Measurements from ENCODE around the gene MT2A. TPM values are rescaled to one million over a fixed set of nuclear protein-coding genes. Genes with fewer than 3 reads are reported as not detected.
"Not testable (repeated sequence)": the region's sequence is repeated elsewhere in the genome, so short reads cannot be mapped to it uniquely, and the experiment has no call there.

The MT2A gene
- total RNA-seq, 1 experiment from 2014 or later: 149 TPM

DNA sequence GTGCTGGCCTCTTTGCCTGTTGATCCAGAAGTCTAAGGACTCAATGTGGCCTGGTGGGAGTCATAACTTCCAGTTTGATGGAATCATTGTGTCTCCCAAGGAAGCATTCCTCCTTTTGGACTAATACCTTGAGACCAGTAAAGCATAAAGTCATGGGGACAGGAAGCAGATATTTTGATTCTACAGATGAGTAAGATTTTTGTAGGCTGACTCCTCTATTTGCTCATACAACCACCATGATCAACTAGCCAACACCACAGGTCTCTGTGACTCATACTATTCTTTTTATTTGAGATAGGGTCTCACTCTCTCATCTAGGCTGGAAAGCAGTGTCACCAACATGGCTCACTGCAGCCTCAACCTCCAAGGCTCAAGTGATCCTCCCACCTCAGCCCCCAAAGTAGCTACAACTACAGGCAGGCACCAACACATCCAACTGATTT lies 6.2 kb downstream of the MT2A start:
- in situ Hi-C loops (cut with HindIII; ENCODE audit: low pct_unique_long_range_greater_than_20kb, low sequenced_read_pairs): no loop called here
- DNase-seq (ENCODE audit: low read depth): peak; percentile 82

DNA sequence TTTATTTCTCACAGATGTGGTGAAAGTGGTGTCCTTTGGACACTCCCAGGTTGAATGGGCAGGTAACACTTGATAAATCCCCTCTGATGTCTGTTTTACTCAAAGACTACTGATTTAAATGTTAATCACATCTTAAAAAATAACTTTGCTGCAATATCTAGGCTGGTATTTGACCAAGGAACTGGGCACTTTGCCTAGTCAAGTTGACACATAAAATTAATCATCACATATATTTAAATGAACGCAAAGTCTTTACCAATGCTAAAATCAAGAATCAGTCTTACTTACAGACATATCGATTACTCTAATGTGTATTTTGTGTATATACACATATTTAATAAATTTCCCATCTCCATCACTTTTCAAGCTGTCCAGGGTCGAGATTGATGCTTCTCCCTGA lies 7.0 kb downstream of the MT2A start:
- DNase-seq (ENCODE audit: low read depth): no peak
- in situ Hi-C loops (cut with HindIII; ENCODE audit: low pct_unique_long_range_greater_than_20kb, low sequenced_read_pairs): no loop called here

DNA sequence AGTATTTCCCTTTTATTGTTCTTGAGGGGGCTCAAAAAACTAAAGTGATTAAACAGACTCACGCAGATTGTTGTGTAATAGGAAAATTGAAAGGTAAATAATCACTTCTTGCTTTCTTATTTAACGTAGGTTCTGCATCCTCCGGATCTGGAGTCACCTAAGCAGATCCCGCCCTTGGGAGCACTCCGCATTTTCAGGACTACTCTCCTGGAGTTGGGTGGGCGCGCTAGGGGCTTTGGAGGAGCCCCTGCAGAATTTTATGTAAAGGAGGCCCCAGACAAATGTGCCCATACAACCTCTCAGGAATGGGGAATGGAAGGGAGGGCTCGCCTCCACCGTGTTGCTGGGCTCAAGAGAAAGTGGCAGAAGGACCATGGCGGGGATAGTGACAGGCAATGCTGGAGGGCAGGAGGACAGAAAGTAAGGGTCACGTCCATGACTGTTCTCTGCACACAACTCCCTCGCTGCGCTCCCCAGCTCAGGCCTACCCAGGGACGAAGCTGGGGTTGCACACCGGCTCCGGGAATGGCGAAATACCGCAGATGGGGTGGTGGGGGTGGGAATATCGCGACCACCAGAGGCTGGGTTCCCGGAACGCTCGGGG lies 8.3 kb downstream of the MT2A start:
- DNase-seq (ENCODE audit: low read depth): no peak
- in situ Hi-C loops (cut with HindIII; ENCODE audit: low pct_unique_long_range_greater_than_20kb, low sequenced_read_pairs): no loop called here

DNA sequence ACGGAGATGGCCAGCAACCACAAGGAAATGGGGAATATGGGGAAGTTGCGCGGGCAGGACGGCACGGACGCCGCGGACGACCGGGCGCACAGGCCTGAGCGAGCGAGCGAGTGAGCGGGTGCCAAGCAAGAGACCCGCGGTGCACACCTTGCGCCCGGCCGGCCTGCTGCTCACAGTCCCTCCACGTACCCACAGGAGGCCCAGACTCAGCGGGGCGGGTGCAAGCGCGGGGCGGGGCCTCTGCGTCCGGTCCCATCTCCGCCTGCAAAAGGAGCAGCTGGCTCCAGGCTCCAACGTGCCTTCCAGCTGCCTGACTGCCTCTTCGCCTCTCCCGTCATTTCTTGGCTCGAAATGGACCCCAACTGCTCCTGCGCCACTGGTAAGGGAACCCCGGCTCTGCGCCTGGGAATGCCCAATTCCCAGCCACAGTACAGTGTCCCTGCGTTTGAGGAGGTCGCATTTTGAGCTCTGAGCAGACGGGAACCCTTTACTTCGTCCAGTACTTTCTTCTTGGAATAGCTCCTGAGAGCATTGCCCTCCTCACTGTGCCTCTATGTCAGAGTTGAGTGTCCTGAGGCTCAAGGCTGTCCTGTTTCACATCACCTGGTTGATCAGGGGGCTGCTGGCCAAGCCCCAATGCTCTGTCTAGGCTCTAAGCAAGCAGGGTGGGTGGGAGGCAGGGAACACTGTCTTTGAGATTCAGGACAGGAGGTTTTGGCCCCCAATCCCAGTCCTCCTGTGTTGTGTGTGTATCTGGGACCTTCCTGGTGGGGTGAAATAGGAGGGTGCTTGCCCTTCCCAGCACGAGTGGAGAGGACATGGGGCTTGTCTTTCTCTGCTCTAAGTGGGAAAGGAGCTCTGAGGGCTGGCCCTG lies 9.1 kb downstream of the MT2A start:
- in situ Hi-C loops (cut with HindIII; ENCODE audit: low pct_unique_long_range_greater_than_20kb, low sequenced_read_pairs): no loop called here
- peak; percentile 60 for DNase-seq (ENCODE audit: low read depth)

DNA sequence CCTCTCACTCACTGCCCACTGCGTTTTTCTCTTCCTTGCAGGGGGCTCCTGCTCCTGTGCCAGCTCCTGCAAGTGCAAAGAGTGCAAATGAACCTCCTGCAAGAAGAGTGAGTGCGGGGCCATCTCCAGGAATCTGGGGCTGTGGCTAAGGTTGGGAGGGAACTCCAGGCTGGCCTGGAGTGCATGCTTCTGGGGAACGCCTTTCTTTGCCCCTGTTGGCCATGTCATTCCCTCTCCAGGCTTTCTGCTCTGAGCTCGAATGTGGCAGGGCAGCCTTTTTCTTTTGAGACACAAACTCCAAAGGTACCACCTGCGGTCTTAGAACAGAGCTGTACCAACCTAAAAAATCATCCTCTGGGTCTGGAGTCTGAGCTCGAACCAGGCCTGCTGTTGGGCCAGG lies 9.8 kb downstream of the MT2A start:
- in situ Hi-C loops (cut with HindIII; ENCODE audit: low pct_unique_long_range_greater_than_20kb, low sequenced_read_pairs): no loop called here
- no peak for DNase-seq (ENCODE audit: low read depth)

DNA sequence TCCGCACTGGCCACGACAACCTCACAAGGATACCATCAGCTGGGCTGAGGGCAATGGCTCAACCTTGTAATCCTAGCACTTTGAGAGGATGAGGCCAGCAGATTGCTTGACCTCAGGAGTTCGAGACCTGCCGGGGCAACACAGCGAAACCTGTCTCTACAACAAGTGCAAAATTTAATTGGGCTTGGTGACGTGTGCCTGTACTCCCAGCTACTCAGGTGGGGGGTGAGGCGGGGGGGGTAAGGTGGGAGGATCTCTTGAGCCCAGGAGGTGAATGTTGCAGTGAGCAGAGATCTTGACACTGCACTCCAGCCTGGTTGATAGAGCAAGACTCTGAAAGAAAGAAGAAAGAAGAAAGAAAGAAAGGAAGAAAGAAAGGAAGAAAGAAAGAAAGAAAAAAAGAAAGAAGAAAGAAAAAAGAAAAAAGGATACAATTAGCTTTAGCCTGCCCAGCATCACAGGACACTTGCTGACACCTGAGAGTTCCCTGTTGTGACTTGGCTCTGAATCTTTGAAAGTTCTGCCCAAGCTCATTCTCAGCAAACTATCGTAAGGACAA lies 12.0 kb downstream of the MT2A start:
- in situ Hi-C loops (cut with HindIII; ENCODE audit: low pct_unique_long_range_greater_than_20kb, low sequenced_read_pairs): no loop called here
- DNase-seq (ENCODE audit: low read depth): no peak

DNA sequence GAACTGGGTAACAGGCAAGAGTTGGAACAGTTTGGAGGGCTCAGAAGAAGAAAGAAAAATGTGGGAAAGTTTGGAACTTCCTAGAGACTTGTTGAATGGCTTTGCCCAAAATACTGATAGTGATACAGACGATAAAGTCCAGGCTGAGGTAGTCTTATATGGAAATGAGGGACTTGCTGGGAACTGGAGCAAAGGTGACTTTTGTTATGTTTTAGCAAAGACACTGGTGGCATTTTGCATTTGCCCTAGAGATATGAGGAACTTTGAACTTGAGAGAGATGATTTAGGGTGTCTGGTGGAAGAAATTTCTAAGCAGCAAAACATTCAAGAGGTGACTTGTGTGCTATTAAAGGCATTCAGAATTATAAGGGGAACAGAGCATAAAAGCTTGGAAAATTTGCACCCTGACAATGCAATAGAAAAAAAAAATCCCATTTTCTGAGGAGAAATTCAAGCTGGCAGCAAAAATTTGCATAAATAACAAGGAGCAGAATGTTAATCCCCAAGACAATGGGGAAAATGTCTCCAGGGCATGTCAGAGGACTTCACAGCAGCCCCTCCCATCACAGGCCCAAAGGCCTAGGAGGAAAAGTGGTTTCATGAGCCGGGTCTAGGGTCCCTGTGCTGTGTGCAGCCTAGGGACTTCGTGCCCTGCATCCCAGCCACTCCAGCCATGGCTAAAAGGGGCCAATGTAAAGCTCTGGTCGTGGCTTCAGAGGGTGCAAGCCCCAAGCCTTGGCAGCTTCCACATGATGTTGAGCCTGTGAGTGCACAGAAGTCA lies 13.5 kb downstream of the MT2A start:
- DNase-seq (ENCODE audit: low read depth); in situ Hi-C loops (cut with HindIII; ENCODE audit: low pct_unique_long_range_greater_than_20kb, low sequenced_read_pairs): not testable (repeated sequence)

DNA sequence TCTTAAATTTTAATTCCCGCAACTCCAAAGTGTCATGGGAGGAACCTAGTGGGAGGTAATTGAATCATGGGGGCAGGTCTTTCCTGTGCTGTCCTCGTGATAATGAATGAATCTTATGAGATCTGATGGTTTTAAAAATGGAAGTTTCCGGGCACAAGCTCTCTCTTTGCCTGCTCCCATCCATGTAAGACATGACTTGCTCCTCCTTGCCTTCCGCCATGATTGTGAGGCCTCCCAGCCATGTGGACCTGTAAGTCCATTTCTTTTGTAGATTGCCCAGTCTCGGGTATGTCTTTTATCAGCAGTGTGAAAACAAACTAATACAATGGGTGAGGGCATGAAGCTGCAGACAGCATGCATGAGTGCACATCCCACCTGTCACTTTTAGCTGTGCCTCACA lies 14.8 kb downstream of the MT2A start:
- DNase-seq (ENCODE audit: low read depth); in situ Hi-C loops (cut with HindIII; ENCODE audit: low pct_unique_long_range_greater_than_20kb, low sequenced_read_pairs): not testable (repeated sequence)

DNA sequence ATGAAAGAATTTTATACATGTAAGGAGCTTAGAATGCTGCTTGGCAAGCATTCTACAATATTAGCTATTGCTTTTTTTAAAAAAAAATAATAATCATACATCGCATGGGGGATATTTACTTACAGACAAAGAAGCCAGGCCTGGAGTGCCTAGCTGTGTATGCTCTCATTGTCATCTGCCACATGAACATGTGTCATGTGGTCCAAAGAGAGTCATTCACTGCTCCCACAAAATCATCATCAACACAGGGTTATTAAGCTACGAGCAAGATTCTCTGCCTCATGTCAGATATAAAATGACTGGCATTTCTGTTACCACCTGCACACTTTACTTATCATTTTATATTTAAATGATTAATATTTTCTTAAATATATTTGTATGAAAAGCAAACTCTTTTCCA lies 15.3 kb downstream of the MT2A start:
- DNase-seq (ENCODE audit: low read depth): no peak
- in situ Hi-C loops (cut with HindIII; ENCODE audit: low pct_unique_long_range_greater_than_20kb, low sequenced_read_pairs): no loop called here

DNA sequence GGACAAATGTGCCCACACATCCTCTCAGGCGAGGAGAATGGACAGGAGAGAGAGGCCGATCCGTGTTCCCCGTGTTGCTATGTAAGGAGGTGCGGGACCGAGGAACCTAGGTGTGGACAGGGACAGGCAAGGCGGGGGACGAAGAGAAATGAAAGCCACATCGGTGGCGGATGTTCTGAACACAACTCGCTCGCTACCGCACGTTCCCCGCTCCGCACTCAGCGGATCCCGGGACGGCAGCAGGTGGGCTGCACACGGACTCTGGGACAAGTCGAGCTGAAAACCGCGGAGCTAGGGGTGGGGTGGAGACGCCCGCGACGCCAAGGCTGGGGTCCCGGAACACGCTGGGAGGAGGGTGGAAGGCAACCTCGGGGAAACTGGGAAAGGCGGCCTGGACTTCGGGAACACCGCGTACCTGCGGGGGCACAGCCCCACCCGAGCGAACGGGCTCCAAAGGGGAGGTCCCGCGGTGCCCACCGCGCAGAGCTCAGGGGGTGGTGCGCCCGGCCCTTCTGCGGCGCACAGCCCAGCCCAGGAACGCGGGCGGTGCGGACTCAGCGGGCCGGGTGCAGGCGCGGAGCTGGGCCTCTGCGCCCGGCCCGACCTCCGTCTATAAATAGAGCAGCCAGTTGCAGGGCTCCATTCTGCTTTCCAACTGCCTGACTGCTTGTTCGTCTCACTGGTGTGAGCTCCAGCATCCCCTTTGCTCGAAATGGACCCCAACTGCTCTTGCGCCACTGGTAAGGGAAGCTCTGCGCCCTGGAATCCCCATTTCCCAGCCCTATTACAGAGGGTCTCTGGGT lies 17.0 kb downstream of the MT2A start, which contains the start of gene MT1E:
Gene MT1E, plus strand, starts transcription at position 642 of the 803 bp plus-strand sequence. Its CDS starts 71 bp downstream, at position 713.
- in situ Hi-C loops (cut with HindIII; ENCODE audit: low pct_unique_long_range_greater_than_20kb, low sequenced_read_pairs): no loop called here
- no peak for DNase-seq (ENCODE audit: low read depth)

DNA sequence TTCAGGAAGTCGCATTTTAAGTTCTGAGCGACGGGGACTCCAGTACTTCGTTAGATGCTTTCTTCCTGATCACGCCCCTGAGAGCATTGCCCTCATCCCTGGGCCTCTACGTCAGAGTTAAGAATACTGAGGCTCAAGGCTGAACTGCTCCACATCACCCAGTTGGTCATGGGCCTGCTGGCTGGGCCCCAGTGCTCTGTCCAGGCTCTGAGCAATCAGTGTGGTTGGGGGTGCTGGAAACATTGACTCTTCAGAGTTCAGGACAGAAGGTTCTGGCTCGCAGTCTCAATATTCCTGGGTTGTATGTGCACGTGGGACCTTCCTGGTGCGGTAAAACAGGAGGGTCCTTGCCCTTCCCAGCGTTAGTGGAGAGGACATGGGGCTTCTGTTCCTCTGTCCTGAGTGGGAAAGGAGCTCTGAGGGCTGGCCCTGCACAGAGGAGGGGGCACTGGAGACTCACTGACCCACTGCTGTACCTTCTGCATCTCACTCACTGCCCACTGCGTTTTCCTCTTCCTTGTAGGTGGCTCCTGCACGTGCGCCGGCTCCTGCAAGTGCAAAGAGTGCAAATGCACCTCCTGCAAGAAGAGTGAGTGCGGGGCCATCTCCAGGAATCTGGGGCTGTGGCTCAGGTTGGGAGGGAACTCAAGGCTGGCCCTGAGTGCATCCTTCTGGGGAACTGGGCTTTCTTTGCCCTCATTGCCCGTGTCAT lies 17.7 kb downstream of the MT2A start:
- in situ Hi-C loops (cut with HindIII; ENCODE audit: low pct_unique_long_range_greater_than_20kb, low sequenced_read_pairs): no loop called here
- DNase-seq (ENCODE audit: low read depth): no peak

DNA sequence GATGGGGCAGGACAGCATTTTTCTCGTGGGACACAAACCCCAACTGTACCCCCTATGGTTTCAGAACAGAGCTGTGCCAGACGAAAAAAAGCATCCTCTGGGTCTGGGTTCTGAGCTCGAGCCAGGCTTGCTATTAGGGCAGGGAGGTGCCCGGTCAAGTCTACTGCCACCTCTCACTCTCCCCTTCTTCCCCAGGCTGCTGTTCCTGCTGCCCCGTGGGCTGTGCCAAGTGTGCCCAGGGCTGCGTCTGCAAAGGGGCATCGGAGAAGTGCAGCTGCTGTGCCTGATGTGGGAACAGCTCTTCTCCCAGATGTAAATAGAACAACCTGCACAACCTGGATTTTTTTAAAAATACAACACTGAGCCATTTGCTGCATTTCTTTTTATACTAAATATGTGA lies 18.3 kb downstream of the MT2A start:
- no peak for DNase-seq (ENCODE audit: low read depth)
- in situ Hi-C loops (cut with HindIII; ENCODE audit: low pct_unique_long_range_greater_than_20kb, low sequenced_read_pairs): no loop called here

DNA sequence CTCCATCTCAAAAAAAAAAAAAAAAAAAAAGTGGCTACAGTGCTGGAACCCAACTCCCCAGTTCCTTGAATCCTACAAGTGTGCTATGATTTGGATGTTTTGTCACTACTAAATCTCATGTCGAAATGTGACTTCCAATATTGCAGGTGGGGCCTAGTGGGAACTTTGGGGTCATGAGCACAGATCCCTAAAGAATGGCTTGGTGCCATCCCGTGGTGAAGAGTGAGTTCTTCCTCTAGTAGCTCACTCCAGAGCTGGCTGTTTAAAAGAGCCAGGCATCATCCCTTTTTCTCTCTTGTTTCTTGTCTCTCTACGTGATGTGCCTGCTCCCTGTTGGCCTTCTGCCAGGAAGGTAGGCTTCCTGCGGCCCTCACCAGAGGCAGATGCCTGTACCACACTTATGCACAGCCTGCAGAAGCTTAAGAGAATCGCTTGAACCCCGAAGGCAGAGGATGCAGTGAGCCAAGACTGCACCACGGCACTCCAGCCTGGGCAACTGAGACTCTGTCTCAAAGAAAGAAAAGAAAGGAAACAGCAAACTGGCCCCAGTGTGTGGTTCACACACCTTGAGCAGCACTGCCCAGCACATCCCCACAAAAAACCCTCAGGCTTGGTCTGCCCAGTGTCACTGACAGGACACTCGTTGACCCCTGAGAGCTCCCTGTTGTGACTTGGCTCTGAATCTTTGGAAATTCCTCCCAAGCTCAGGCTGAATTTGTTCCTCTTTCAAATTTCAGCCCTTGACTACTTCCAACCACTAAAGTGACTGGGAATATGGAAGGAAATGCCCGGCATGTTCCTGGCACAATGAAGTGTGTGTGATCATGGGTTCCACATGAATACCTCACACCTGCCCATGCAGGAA lies 20.3 kb downstream of the MT2A start:
- in situ Hi-C loops (cut with HindIII; ENCODE audit: low pct_unique_long_range_greater_than_20kb, low sequenced_read_pairs): no loop called here
- no peak for DNase-seq (ENCODE audit: low read depth)

DNA sequence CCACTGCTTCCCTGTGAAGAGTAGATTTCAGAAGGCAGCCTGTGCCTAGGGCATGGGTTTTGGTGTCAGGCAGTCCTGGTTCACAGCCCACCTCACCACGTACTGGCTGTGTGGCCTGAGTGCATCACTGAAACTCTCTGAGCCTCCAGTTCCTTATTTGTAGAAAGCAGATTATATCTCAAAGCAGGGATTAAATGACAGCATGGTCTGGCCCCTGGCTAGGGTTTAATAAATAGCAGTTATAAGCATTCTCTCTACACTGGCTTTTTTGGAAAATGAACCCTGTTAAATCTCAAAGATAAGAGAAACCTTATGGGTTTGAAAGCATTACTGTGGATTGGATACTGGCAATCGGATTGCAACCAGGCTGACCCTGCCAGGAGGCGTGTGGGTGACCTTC lies 21.1 kb downstream of the MT2A start:
- no peak for DNase-seq (ENCODE audit: low read depth)
- in situ Hi-C loops (cut with HindIII; ENCODE audit: low pct_unique_long_range_greater_than_20kb, low sequenced_read_pairs): no loop called here

DNA sequence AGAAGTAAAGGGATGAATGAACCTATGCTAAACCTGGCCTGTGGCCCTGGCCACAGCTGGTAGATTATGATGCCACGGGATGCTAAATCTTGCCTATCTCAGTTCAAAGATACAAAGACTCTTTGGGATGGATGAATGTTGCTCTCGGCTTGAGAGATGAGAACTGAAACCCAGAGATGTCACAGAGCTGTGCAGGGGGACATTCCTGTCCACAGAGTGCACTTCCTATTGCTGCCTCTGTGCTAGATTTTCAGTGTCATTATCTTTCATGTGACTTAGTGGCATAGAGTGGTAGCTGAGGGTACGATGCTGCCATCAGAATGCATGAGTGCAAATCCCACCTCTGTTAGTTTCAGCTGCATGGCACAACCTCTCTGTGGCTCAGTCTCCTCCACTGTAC lies 21.8 kb downstream of the MT2A start:
- in situ Hi-C loops (cut with HindIII; ENCODE audit: low pct_unique_long_range_greater_than_20kb, low sequenced_read_pairs): no loop called here
- DNase-seq (ENCODE audit: low read depth): no peak

DNA sequence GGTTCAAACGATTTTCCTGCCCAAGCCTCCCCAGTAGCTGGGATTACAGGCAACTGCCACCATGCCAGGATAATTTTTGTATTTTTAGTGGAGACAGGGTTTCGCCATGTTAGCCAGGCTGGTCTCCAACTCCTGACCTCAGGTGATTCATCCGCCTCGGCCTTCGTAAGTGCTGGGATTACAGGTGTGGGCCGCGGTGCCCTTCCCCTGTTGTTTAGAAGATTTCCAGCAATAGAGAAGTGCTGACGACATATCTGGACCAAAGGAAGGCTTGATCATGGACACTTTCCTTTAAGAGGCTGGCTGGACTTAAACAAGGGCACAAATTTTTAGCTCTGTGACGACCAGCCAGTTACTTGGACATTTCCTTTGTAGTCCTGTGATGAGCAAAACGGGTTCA lies 22.8 kb downstream of the MT2A start:
- no peak for DNase-seq (ENCODE audit: low read depth)
- in situ Hi-C loops (cut with HindIII; ENCODE audit: low pct_unique_long_range_greater_than_20kb, low sequenced_read_pairs): no loop called here

DNA sequence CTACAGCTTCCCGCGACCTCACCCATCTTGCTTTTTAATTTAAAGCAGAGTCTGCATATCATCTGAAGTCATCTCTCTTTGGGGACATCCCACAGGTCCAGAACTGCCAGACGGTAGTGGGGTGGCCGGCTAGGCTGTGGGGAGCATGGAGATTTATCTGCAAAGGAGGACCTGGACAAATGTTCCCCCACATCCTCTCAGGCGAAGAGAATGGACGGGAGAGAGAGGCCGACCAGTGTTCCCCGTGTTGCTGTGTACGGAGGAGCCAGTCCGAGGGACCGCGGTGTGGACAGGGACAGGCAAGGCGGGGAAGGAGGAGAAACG lies 23.4 kb downstream of the MT2A start:
- no peak for DNase-seq (ENCODE audit: low read depth)
- in situ Hi-C loops (cut with HindIII; ENCODE audit: low pct_unique_long_range_greater_than_20kb, low sequenced_read_pairs): no loop called here

Data from Caki2 (cell line).